Keratinocyte (primary cell): ENCODE data around the gene TMCC1. TPM values are rescaled to one million over a fixed set of nuclear protein-coding genes. Genes with fewer than 3 reads are reported as not detected.

Experiments used
- DNase-seq: peaks from one replicate; pipeline ENCODE4 v3.0.0-alpha.2; 2011; ENCODE audit warnings: low read depth, missing footprints, low spot score
- FAIRE-seq: peaks from 2 replicates; lab custom pipeline; 2011; peaks lifted over from hg19 to GRCh38; lab: Jason Lieb, UNC
- H2AFZ ChIP-seq: 2 replicates; pipeline ENCODE4 v1.6.0; 2012; ENCODE audit warnings: low read length, control low read depth, inconsistent platforms; ENCODE audit not compliant: control insufficient read depth
- H3K27ac ChIP-seq: 2 replicates; pipeline ENCODE4 v1.5.1; 2011; ENCODE audit warnings: low read length; ENCODE audit not compliant: control insufficient read depth, insufficient read depth
- H3K27me3 ChIP-seq: 3 replicates; pipeline ENCODE4 v1.6.0; 2011; ENCODE audit warnings: low read length; ENCODE audit not compliant: control insufficient read depth, insufficient read depth; ENCODE audit errors: extremely low read depth
- H3K36me3 ChIP-seq, 2 experiments: 2 replicates in 1 of 2; 3 replicates in 1 of 2; pipeline ENCODE4 v1.5.1; 2011; ENCODE audit warnings: low read length in 2 of 2, mild to moderate bottlenecking in 1 of 2; ENCODE audit not compliant: control insufficient read depth in 2 of 2, insufficient read depth in 2 of 2; ENCODE audit errors: extremely low read depth in 1 of 2
- H3K4me1 ChIP-seq: 3 replicates; pipeline ENCODE4 v1.5.1; 2011; ENCODE audit warnings: low read length; ENCODE audit not compliant: control insufficient read depth, insufficient read depth; ENCODE audit errors: extremely low read depth
- H3K4me2 ChIP-seq: 3 replicates; pipeline ENCODE4 v1.6.0; 2011; ENCODE audit warnings: low read depth, low read length; ENCODE audit not compliant: control insufficient read depth, insufficient read depth; ENCODE audit errors: extremely low read depth
- H3K4me3 ChIP-seq, 3 experiments: fragments of 200-600 bp in 1 of 3; sonication (generic) in 1 of 3; 2 replicates in 2 of 3; 3 replicates in 1 of 3; pipeline ENCODE4 v1.5.1; 2011 to 2016; ENCODE audit warnings: low read length in 3 of 3, mild to moderate bottlenecking in 3 of 3, control low read depth in 2 of 3, inconsistent platforms in 1 of 3, low read depth in 1 of 3, mixed read lengths in 1 of 3, mixed run types in 1 of 3, moderate library complexity in 1 of 3; ENCODE audit not compliant: control insufficient read depth in 2 of 3, insufficient read depth in 2 of 3; ENCODE audit errors: extremely low read depth in 1 of 3
- H3K79me2 ChIP-seq: 2 replicates; pipeline ENCODE4 v1.6.0; 2012; ENCODE audit warnings: low read length; ENCODE audit not compliant: control insufficient read depth, insufficient read depth
- H3K9ac ChIP-seq: 3 replicates; pipeline ENCODE4 v1.6.0; 2011; ENCODE audit warnings: low read length; ENCODE audit not compliant: control insufficient read depth, insufficient read depth; ENCODE audit errors: extremely low read depth
- H3K9me1 ChIP-seq: 3 replicates; pipeline ENCODE4 v1.6.0; 2011; ENCODE audit warnings: low read length; ENCODE audit not compliant: control insufficient read depth, insufficient read depth; ENCODE audit errors: extremely low read depth
- H3K9me3 ChIP-seq: 2 replicates; pipeline ENCODE4 v1.5.1; 2012; ENCODE audit warnings: low read depth, low read length; ENCODE audit not compliant: control insufficient read depth
- H4K20me1 ChIP-seq: 3 replicates; pipeline ENCODE4 v1.6.0; 2011; ENCODE audit warnings: low read length; ENCODE audit not compliant: control insufficient read depth, insufficient read depth; ENCODE audit errors: extremely low read depth
- EZH2 ChIP-seq: IDR thresholded peaks from one replicate; pipeline ENCODE4 v1.6.1; 2012; ENCODE audit warnings: inconsistent platforms, mild to moderate bottlenecking, low read length, moderate library complexity
- dilution Hi-C: fragments of 300-500 bp; cut with MboI; formaldehyde crosslinking; loops from one replicate; pipeline ENCODE4 v1.7.0; 2020; ENCODE audit warnings: low sequenced_read_pairs; ENCODE audit not compliant: extremely low pct_ligation_motif_present
- polyA plus RNA-seq, 5 experiments: library from polyadenylated mRNA; depleted of rRNA in 3 of 5; stranded (reverse) in 3 of 5; stranded (forward) in 1 of 5; unstranded in 1 of 5; fragments of >200 nt; gene quantifications; 1 replicate in 1 of 5; 2 replicates in 3 of 5; 3 replicates in 1 of 5; pipeline versions ENCODE4 v1.2.1 to v1.2.3, GENCODE V29; 2011 to 2012; ENCODE audit warnings: missing spikeins in 2 of 5, low read depth in 1 of 5, low replicate concordance in 1 of 5
- TF ChIP-seq, protein P1 (sequence below), 3 experiments: IDR thresholded peaks in 1 of 3; conservative IDR thresholded peaks in 1 of 3; optimal IDR thresholded peaks in 1 of 3; 2 replicates in 2 of 3; 3 replicates in 1 of 3; pipeline versions ENCODE3 to v1.5.1; 2011; ENCODE audit warnings: low read length in 3 of 3, mild to moderate bottlenecking in 3 of 3, moderate library complexity in 2 of 3, control low read depth in 1 of 3, inconsistent platforms in 1 of 3; ENCODE audit not compliant: insufficient read depth in 2 of 3; ENCODE audit errors: extremely low read depth in 1 of 3

The TMCC1 gene
- polyA plus RNA-seq, 1 donor (not counting 4 experiments of a cell fraction or from before 2014, with no cell fraction given): 27.7 TPM

DNA sequence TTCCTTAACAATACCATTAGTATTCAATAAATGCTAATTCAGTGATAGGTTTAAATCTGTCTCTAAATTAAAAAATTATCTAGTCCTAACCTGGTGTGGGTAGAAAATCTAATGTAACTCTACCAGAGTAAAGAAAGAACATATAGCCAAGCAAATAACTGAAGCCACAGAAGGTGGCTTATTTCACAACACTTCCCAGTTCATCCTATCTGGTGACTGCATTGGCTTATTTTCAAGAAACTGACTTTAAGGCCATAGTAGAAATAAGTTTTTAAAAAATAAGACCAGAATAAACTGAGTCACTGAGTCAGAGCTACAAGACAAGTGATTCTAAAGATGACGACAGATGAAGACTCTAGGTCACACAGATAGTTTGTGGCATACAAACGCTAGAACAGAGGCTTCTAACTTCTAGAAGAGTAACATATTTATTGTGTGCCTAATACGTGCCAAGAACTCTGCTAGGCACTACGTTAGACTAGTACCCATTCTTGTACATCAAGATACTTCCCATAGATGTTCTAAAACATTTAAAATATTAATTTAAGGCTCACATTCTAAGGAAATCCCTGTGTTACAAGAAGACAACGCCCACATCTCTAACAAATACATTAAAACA lies 25.9 kb downstream of the TMCC1 start:
- Histone ChIP-seq H3K9me3 (no peaks in the 10 kb centered on the region), H4K20me1 (no peaks in the 10 kb centered on the region), H3K4me3 (no peak overlapping the region), H3K9me1 (no peaks in the 10 kb centered on the region), H3K36me3 (peaks cover 0 to 4% of the 10 kb centered on the region in 2 experiments), H3K9ac (no peak overlapping the region), H3K4me1 (no peaks in the 10 kb centered on the region), H3K27ac (no peak overlapping the region), H3K79me2 (peaks cover 19% of the 10 kb centered on the region), H3K27me3 (no peaks in the 10 kb centered on the region), H2AFZ (no peak overlapping the region), H3K4me2 (no peak overlapping the region)
- TF ChIP-seq, protein P1, sequence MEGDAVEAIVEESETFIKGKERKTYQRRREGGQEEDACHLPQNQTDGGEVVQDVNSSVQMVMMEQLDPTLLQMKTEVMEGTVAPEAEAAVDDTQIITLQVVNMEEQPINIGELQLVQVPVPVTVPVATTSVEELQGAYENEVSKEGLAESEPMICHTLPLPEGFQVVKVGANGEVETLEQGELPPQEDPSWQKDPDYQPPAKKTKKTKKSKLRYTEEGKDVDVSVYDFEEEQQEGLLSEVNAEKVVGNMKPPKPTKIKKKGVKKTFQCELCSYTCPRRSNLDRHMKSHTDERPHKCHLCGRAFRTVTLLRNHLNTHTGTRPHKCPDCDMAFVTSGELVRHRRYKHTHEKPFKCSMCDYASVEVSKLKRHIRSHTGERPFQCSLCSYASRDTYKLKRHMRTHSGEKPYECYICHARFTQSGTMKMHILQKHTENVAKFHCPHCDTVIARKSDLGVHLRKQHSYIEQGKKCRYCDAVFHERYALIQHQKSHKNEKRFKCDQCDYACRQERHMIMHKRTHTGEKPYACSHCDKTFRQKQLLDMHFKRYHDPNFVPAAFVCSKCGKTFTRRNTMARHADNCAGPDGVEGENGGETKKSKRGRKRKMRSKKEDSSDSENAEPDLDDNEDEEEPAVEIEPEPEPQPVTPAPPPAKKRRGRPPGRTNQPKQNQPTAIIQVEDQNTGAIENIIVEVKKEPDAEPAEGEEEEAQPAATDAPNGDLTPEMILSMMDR (optimal IDR thresholded peaks at IDR 0.05 in 1 of 3, IDR thresholded peaks at IDR 0.05 in 1 of 3, conservative IDR thresholded peaks at IDR 0.05 in 1 of 3; ENCODE audit: extremely low read depth in 1 of 3, insufficient read depth in 2 of 3, low read length in 3 of 3): no peak
- no peak for TF ChIP-seq EZH2
- no peak for DNase-seq
- FAIRE-seq: no peak
- dilution Hi-C loops: no loop called here

DNA sequence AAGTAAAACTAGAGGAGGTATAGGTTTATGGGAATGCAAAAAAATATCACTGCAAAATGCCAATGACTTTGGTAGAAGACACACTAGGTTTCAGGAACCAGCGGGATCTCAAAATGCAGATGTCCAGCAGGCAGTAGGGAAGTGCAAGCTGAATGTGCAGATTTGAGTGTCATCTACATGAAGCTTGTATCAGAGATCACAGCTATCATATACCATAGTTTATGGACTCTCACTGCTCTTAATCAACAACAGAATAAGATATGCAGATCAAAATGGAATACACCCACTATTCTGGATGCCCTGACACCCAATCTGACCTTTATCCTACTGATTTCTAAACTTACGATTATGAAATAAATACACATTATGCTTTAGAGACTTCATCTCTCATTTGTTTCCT lies 27.7 kb downstream of the TMCC1 start:
- H3K9me1 ChIP-seq: no peaks in the 10 kb centered on the region
- no peaks in the 10 kb centered on the region for H3K9me3 ChIP-seq
- no peak overlapping the region for H3K4me2 ChIP-seq
- H3K4me1 ChIP-seq: no peaks in the 10 kb centered on the region
- no peak overlapping the region for H3K27ac ChIP-seq
- DNase-seq (no peak), FAIRE-seq (no peak)
- H2AFZ ChIP-seq: no peak overlapping the region
- no peaks in the 10 kb centered on the region for H3K27me3 ChIP-seq
- H4K20me1 ChIP-seq: no peaks in the 10 kb centered on the region
- H3K4me3 ChIP-seq: no peak overlapping the region
- TF ChIP-seq EZH2: no peak
- TF ChIP-seq, protein P1 (optimal IDR thresholded peaks at IDR 0.05 in 1 of 3, IDR thresholded peaks at IDR 0.05 in 1 of 3, conservative IDR thresholded peaks at IDR 0.05 in 1 of 3; ENCODE audit: extremely low read depth in 1 of 3, insufficient read depth in 2 of 3, low read length in 3 of 3): no peak
- no peaks in the 10 kb centered on the region for H3K36me3 ChIP-seq
- dilution Hi-C loops: no loop called here
- H3K79me2 ChIP-seq: peaks cover 26% of the 10 kb centered on the region
- no peak overlapping the region for H3K9ac ChIP-seq
